ENCODE results near the gene MAOB.

Gene MAOB

GRCh38 chrX:43870758-43871419, 11.4 kb downstream of the MAOB start:
- Mint-ChIP-seq H3K27me3 (peaks cover 23% of the 10 kb centered on the region), H3K4me3 (no peak overlapping the region), H3K9me3 (peaks cover 3% of the 10 kb centered on the region), H3K36me3 (no peaks in the 10 kb centered on the region), H3K27ac (no peak overlapping the region), H3K4me1 (no peaks in the 10 kb centered on the region)
- no peak for ATAC-seq

GRCh38 chrX:43870011-43870410, 12.2 kb downstream of the MAOB start:
- H3K36me3 Mint-ChIP-seq, result no peaks in the 10 kb centered on the region
- peaks cover 23% of the 10 kb centered on the region for H3K27me3 Mint-ChIP-seq
- no peaks in the 10 kb centered on the region for H3K4me1 Mint-ChIP-seq
- no peak overlapping the region for H3K27ac Mint-ChIP-seq
- no peak overlapping the region for H3K4me3 Mint-ChIP-seq
- H3K9me3 Mint-ChIP-seq, result peaks cover 3% of the 10 kb centered on the region
- no peak for ATAC-seq

GRCh38 chrX:43868791-43869190, 13.5 kb downstream of the MAOB start:
- Mint-ChIP-seq H3K4me3 (no peak overlapping the region), H3K27me3 (peaks cover 23% of the 10 kb centered on the region), H3K4me1 (no peaks in the 10 kb centered on the region), H3K27ac (no peak overlapping the region), H3K36me3 (no peaks in the 10 kb centered on the region), H3K9me3 (peaks cover 3% of the 10 kb centered on the region)
- ATAC-seq, result no peak

- H3K9me3 Mint-ChIP-seq, result no peaks in the 10 kb centered on the region
Measured at GRCh38 chrX:43866423-43866822, 15.8 kb downstream of the MAOB start.

GRCh38 chrX:43865791-43866190, 16.5 kb downstream of the MAOB start:
- H3K27me3 Mint-ChIP-seq, result peaks cover 16% of the 10 kb centered on the region
- no peaks in the 10 kb centered on the region for H3K4me1 Mint-ChIP-seq
- no peaks in the 10 kb centered on the region for H3K36me3 Mint-ChIP-seq
- no peaks in the 10 kb centered on the region for H3K9me3 Mint-ChIP-seq
- H3K4me3 Mint-ChIP-seq, result no peak overlapping the region
- ATAC-seq, result no peak
- H3K27ac Mint-ChIP-seq, result no peak overlapping the region

More at GRCh38 chrX:43866423-43866822, 15.8 kb downstream of the MAOB start:
- ATAC-seq, result no peak
- Mint-ChIP-seq H3K4me1 (no peaks in the 10 kb centered on the region), H3K4me3 (no peak overlapping the region), H3K27ac (no peak overlapping the region), H3K36me3 (no peaks in the 10 kb centered on the region), H3K27me3 (peaks cover 16% of the 10 kb centered on the region)

GRCh38 chrX:43862434-43862833, 19.8 kb downstream of the MAOB start:
- Mint-ChIP-seq H3K4me1 (no peaks in the 10 kb centered on the region), H3K4me3 (no peak overlapping the region), H3K36me3 (no peaks in the 10 kb centered on the region), H3K27ac (no peak overlapping the region), H3K9me3 (no peaks in the 10 kb centered on the region), H3K27me3 (peaks cover 16% of the 10 kb centered on the region)
- ATAC-seq, result no peak

GRCh38 chrX:43861750-43862149, 20.5 kb downstream of the MAOB start:
- Mint-ChIP-seq H3K4me1 (no peaks in the 10 kb centered on the region), H3K27ac (no peak overlapping the region), H3K9me3 (no peaks in the 10 kb centered on the region), H3K36me3 (no peaks in the 10 kb centered on the region), H3K4me3 (no peak overlapping the region), H3K27me3 (peaks cover 9% of the 10 kb centered on the region)
- ATAC-seq, result no peak

- no peaks in the 10 kb centered on the region for H3K27me3 Mint-ChIP-seq
- H3K36me3 Mint-ChIP-seq, result no peaks in the 10 kb centered on the region
- no peaks in the 10 kb centered on the region for H3K4me1 Mint-ChIP-seq
- no peak overlapping the region for H3K4me3 Mint-ChIP-seq
- H3K27ac Mint-ChIP-seq, result no peak overlapping the region
- no peaks in the 10 kb centered on the region for H3K9me3 Mint-ChIP-seq
- no peak for ATAC-seq
Measured at GRCh38 chrX:43860646-43861370, 21.4 kb downstream of the MAOB start.

- ATAC-seq, result no peak
- H3K36me3 Mint-ChIP-seq, result no peaks in the 10 kb centered on the region
- no peak overlapping the region for H3K27ac Mint-ChIP-seq
- H3K27me3 Mint-ChIP-seq, result no peaks in the 10 kb centered on the region
- no peaks in the 10 kb centered on the region for H3K4me1 Mint-ChIP-seq
- no peaks in the 10 kb centered on the region for H3K9me3 Mint-ChIP-seq
- no peak overlapping the region for H3K4me3 Mint-ChIP-seq
Measured at GRCh38 chrX:43853225-43853828, 28.9 kb downstream of the MAOB start.

GRCh38 chrX:43850629-43851028, 31.6 kb downstream of the MAOB start:
- H3K9me3 Mint-ChIP-seq, result no peaks in the 10 kb centered on the region

GRCh38 chrX:43849173-43849572, 33.1 kb downstream of the MAOB start:
- Mint-ChIP-seq H3K27me3 (no peaks in the 10 kb centered on the region), H3K27ac (no peak overlapping the region), H3K4me1 (no peaks in the 10 kb centered on the region), H3K9me3 (no peaks in the 10 kb centered on the region), H3K4me3 (no peak overlapping the region), H3K36me3 (no peaks in the 10 kb centered on the region)
- no peak for ATAC-seq

More at GRCh38 chrX:43850629-43851028, 31.6 kb downstream of the MAOB start:
- H3K4me3 Mint-ChIP-seq, result no peak overlapping the region
- no peaks in the 10 kb centered on the region for H3K36me3 Mint-ChIP-seq
- H3K27ac Mint-ChIP-seq, result no peak overlapping the region
- no peak for ATAC-seq
- no peaks in the 10 kb centered on the region for H3K27me3 Mint-ChIP-seq
- H3K4me1 Mint-ChIP-seq, result no peaks in the 10 kb centered on the region

- no peaks in the 10 kb centered on the region for H3K4me1 Mint-ChIP-seq
- H3K9me3 Mint-ChIP-seq, result no peaks in the 10 kb centered on the region
- H3K36me3 Mint-ChIP-seq, result no peaks in the 10 kb centered on the region
- no peaks in the 10 kb centered on the region for H3K27me3 Mint-ChIP-seq
- no peak overlapping the region for H3K27ac Mint-ChIP-seq
- no peak overlapping the region for H3K4me3 Mint-ChIP-seq
- no peak for ATAC-seq
Measured at GRCh38 chrX:43847352-43847751, 34.9 kb downstream of the MAOB start.

GRCh38 chrX:43846558-43846957, 35.7 kb downstream of the MAOB start:
- no peak for ATAC-seq
- H3K4me1 Mint-ChIP-seq, result no peaks in the 10 kb centered on the region
- no peak overlapping the region for H3K4me3 Mint-ChIP-seq
- H3K27ac Mint-ChIP-seq, result no peak overlapping the region
- H3K27me3 Mint-ChIP-seq, result no peaks in the 10 kb centered on the region
- H3K9me3 Mint-ChIP-seq, result no peaks in the 10 kb centered on the region
- no peaks in the 10 kb centered on the region for H3K36me3 Mint-ChIP-seq

- Mint-ChIP-seq H3K36me3 (no peaks in the 10 kb centered on the region), H3K4me3 (no peak overlapping the region), H3K9me3 (no peaks in the 10 kb centered on the region), H3K4me1 (no peaks in the 10 kb centered on the region), H3K27me3 (no peaks in the 10 kb centered on the region), H3K27ac (no peak overlapping the region)
- no peak for ATAC-seq
Measured at GRCh38 chrX:43845776-43846175, 36.5 kb downstream of the MAOB start.

GRCh38 chrX:43840265-43840664, 42.0 kb downstream of the MAOB start:
- H3K9me3 Mint-ChIP-seq, result no peaks in the 10 kb centered on the region
- no peaks in the 10 kb centered on the region for H3K36me3 Mint-ChIP-seq
- no peak overlapping the region for H3K4me3 Mint-ChIP-seq
- no peak overlapping the region for H3K27ac Mint-ChIP-seq
- H3K27me3 Mint-ChIP-seq, result no peaks in the 10 kb centered on the region
- ATAC-seq, result no peak
- H3K4me1 Mint-ChIP-seq, result no peaks in the 10 kb centered on the region

All from stimulated activated memory B cell treated with anti-CD40 and anti-IgM and Interleukin-4, amounts not matched to agents 10 μg/mL and 1 μg/mL and 100 μg/mL, for 72 hours (primary cell).